ENCODE data around the gene INSRR. TPM values are rescaled to one million over a fixed set of nuclear protein-coding genes. Genes with fewer than 3 reads are reported as not detected.

Gene INSRR
- total and polyA plus RNA-seq, 9 of the 15 experiments (the other 6 are each of a cell fraction or from before 2014, with no cell fraction given) = 0.03 to 0.18 (median 0.06) TPM; not detected in 3

DNA sequence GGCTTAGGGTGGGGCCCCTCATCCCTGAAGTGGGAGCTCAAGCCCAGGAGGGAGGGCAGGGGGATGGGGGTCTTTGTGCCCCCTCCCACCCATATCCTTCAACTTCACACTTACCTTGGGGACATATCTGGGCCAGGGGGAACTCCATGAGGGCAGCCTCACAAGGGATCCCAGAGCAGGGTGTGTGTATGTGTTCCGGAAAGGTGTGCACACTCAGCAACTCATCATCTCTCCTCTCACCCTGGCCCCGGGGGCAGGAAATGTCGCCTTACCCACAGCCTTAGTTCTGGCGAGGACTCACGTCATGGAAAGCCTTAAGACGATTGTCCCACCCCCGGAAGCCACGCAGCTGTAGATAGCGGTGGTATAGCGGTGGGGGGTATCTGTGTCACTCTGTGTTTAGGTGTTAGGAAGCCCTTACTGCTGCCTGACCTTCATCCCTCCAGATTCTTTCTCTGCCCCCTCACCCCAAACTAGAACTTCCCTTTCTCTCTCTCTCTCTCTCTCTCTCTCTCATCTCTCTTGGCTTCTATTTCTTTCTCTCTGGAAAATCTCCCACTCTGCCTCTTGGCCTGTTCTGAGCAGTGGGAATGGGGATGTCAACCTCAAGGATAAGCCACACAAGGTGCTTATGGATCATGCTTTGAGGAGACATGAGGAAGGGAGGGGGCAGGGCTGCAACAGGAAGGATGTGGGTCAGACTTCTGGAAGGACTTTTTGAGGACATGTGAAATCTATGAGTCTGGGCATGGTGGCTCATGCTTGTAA, 42.2 kb downstream of the INSRR start, which contains the start of gene SH2D2A (continued):
- TF ChIP-seq SREBF2 (CRISPR knock-in tag; IDR thresholded peaks at IDR 0.05) (no peak), LEF1 (IDR thresholded peaks at IDR 0.05) (peak; percentile 44; the same call in 1 of the 2 replicates), DMBX1 (CRISPR knock-in tag; IDR thresholded peaks at IDR 0.05; ENCODE audit: borderline replicate concordance) (peak; percentile 31; the same call in 1 of the 2 replicates), ZNF780A (CRISPR knock-in tag; IDR thresholded peaks at IDR 0.05) (no peak), ARID1B (IDR thresholded peaks at IDR 0.05) (peak; percentile 68), POLR2AphosphoS5 (IDR thresholded peaks at IDR 0.05; ENCODE audit: control insufficient read depth, insufficient read depth, low read depth, low read length) (peak; percentile 34; the same call in 1 of the 2 replicates), MAFK (IDR thresholded peaks at IDR 0.05; ENCODE audit: low read length) (peak; percentile 70), KLF13 (tag; IDR thresholded peaks at IDR 0.05; ENCODE audit: borderline replicate concordance, low read depth) (0 out of 2 replicates have a peak, but pooled peaks have one; percentile 9), BCOR (IDR thresholded peaks at IDR 0.05) (peak; percentile 93), JUND (IDR thresholded peaks at IDR 0.05; ENCODE audit: borderline replicate concordance, low read depth, low read length) (peak; percentile 46; the same call in 1 of the 2 replicates), JUND (tag; IDR thresholded peaks at IDR 0.05; ENCODE audit: borderline replicate concordance, low read depth, low read length) (peak; percentile 49; the same call in 1 of the 3 replicates), DPF2 (IDR thresholded peaks at IDR 0.05) (peak; percentile 71), GABPA (tag; conservative IDR thresholded peaks at IDR 0.05; ENCODE audit: low read depth) (peak; percentile 91)
- TF ChIP-seq, protein P1, sequence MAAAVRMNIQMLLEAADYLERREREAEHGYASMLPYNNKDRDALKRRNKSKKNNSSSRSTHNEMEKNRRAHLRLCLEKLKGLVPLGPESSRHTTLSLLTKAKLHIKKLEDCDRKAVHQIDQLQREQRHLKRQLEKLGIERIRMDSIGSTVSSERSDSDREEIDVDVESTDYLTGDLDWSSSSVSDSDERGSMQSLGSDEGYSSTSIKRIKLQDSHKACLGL (CRISPR knock-in tag; IDR thresholded peaks at IDR 0.05; ENCODE audit: borderline replicate concordance, poor library complexity, severe bottlenecking) = no peak
- TF ChIP-seq, protein P2, sequence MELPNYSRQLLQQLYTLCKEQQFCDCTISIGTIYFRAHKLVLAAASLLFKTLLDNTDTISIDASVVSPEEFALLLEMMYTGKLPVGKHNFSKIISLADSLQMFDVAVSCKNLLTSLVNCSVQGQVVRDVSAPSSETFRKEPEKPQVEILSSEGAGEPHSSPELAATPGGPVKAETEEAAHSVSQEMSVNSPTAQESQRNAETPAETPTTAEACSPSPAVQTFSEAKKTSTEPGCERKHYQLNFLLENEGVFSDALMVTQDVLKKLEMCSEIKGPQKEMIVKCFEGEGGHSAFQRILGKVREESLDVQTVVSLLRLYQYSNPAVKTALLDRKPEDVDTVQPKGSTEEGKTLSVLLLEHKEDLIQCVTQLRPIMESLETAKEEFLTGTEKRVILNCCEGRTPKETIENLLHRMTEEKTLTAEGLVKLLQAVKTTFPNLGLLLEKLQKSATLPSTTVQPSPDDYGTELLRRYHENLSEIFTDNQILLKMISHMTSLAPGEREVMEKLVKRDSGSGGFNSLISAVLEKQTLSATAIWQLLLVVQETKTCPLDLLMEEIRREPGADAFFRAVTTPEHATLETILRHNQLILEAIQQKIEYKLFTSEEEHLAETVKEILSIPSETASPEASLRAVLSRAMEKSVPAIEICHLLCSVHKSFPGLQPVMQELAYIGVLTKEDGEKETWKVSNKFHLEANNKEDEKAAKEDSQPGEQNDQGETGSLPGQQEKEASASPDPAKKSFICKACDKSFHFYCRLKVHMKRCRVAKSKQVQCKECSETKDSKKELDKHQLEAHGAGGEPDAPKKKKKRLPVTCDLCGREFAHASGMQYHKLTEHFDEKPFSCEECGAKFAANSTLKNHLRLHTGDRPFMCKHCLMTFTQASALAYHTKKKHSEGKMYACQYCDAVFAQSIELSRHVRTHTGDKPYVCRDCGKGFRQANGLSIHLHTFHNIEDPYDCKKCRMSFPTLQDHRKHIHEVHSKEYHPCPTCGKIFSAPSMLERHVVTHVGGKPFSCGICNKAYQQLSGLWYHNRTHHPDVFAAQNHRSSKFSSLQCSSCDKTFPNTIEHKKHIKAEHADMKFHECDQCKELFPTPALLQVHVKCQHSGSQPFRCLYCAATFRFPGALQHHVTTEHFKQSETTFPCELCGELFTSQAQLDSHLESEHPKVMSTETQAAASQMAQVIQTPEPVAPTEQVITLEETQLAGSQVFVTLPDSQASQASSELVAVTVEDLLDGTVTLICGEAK (IDR thresholded peaks at IDR 0.05) = peak; percentile 68
- TF ChIP-seq, protein P2 (CRISPR knock-in tag; IDR thresholded peaks at IDR 0.05) = no peak
- TF ChIP-seq, protein P3, sequence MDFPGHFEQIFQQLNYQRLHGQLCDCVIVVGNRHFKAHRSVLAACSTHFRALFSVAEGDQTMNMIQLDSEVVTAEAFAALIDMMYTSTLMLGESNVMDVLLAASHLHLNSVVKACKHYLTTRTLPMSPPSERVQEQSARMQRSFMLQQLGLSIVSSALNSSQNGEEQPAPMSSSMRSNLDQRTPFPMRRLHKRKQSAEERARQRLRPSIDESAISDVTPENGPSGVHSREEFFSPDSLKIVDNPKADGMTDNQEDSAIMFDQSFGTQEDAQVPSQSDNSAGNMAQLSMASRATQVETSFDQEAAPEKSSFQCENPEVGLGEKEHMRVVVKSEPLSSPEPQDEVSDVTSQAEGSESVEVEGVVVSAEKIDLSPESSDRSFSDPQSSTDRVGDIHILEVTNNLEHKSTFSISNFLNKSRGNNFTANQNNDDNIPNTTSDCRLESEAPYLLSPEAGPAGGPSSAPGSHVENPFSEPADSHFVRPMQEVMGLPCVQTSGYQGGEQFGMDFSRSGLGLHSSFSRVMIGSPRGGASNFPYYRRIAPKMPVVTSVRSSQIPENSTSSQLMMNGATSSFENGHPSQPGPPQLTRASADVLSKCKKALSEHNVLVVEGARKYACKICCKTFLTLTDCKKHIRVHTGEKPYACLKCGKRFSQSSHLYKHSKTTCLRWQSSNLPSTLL (IDR thresholded peaks at IDR 0.05) = no peak

Measured in K562 (cell line).